ENCODE results near the gene HIRA. TPM values are rescaled to one million over a fixed set of nuclear protein-coding genes. Genes with fewer than 3 reads are reported as not detected.
"Not testable (repeated sequence)": the region's sequence is repeated elsewhere in the genome, so short reads cannot be mapped to it uniquely, and the experiment has no call there.

The HIRA gene
- total RNA-seq, 3 donors from 2014 or later, result 13.5 to 22.9 (median 18.4) TPM

- Histone ChIP-seq H3K27ac (no peak overlapping the region), H3K36me3 (peaks cover 6% of the 10 kb centered on the region), H3K4me1 (no peaks in the 10 kb centered on the region), H3K4me3 (no peak overlapping the region), H3K27me3 (no peaks in the 10 kb centered on the region), H3K9me3 (peaks cover 15 to 25% of the 10 kb centered on the region in 2 donors)
- DNase-seq (ENCODE audit: low spot score in 2 of 2), result no peak
- TF ChIP-seq, protein P1, sequence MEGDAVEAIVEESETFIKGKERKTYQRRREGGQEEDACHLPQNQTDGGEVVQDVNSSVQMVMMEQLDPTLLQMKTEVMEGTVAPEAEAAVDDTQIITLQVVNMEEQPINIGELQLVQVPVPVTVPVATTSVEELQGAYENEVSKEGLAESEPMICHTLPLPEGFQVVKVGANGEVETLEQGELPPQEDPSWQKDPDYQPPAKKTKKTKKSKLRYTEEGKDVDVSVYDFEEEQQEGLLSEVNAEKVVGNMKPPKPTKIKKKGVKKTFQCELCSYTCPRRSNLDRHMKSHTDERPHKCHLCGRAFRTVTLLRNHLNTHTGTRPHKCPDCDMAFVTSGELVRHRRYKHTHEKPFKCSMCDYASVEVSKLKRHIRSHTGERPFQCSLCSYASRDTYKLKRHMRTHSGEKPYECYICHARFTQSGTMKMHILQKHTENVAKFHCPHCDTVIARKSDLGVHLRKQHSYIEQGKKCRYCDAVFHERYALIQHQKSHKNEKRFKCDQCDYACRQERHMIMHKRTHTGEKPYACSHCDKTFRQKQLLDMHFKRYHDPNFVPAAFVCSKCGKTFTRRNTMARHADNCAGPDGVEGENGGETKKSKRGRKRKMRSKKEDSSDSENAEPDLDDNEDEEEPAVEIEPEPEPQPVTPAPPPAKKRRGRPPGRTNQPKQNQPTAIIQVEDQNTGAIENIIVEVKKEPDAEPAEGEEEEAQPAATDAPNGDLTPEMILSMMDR (IDR thresholded peaks at IDR 0.05), result no peak
- TF ChIP-seq POLR2A (IDR thresholded peaks at IDR 0.05) (no peak), POLR2AphosphoS5 (IDR thresholded peaks at IDR 0.05) (no peak)
- intact Hi-C loops (cut with DNase I; ENCODE audit: low total_unique reads), result no loop called here
Measured at GRCh38 chr22:19329454-19329853, 102.1 kb downstream of the HIRA start.

GRCh38 chr22:19325296-19325948 is 106.1 kb downstream of the HIRA start:
- Histone ChIP-seq H3K27ac (no peak overlapping the region), H3K27me3 (no peaks in the 10 kb centered on the region)

DNA sequence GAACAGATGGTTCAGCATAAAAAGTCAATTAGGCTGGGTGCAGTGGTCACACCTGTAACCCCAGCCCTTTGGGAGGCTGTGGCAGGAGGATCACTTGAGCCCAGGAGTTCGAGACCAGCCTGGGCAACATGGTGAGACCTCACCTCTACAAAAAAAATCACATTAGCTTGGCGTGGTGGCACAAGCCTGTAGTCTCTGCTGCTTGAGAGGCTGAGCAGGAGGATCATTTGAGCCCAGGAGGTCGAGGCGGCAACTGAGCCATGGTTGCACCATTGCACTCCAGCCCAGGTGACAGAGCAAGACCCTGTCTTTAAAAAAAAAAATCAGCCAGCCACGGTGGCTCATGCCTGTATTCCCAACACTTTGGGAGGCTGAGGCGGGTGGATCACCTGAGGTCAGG is 108.1 kb downstream of the HIRA start:
- DNase-seq (ENCODE audit: low spot score in 2 of 2); H3K36me3 ChIP-seq; H3K4me1 ChIP-seq; H3K27me3 ChIP-seq; H3K27ac ChIP-seq; H3K4me3 ChIP-seq; intact Hi-C loops (cut with DNase I; ENCODE audit: low total_unique reads): not testable (repeated sequence)
- H3K9me3 ChIP-seq, result peaks cover 12 to 14% of the 10 kb centered on the region in 2 donors

More at GRCh38 chr22:19325296-19325948, 106.1 kb downstream of the HIRA start:
- no peaks in the 10 kb centered on the region for H3K36me3 ChIP-seq
- no peak for DNase-seq (ENCODE audit: low spot score in 2 of 2)
- no peaks in the 10 kb centered on the region for H3K4me1 ChIP-seq
- peaks cover 11 to 12% of the 10 kb centered on the region in 2 donors for H3K9me3 ChIP-seq
- H3K4me3 ChIP-seq, result no peak overlapping the region
- TF ChIP-seq POLR2AphosphoS5 (IDR thresholded peaks at IDR 0.05), result no peak
- TF ChIP-seq, protein P1 (IDR thresholded peaks at IDR 0.05), result no peak
- TF ChIP-seq POLR2A (IDR thresholded peaks at IDR 0.05), result no peak
- intact Hi-C loops (cut with DNase I; ENCODE audit: low total_unique reads), result no loop called here

GRCh38 chr22:19321757-19322156 is 109.8 kb downstream of the HIRA start:
- no peak for DNase-seq (ENCODE audit: low spot score in 2 of 2)
- TF ChIP-seq POLR2A (IDR thresholded peaks at IDR 0.05) (no peak), POLR2AphosphoS5 (IDR thresholded peaks at IDR 0.05) (no peak)
- TF ChIP-seq, protein P1 (IDR thresholded peaks at IDR 0.05), result no peak
- no peaks in the 10 kb centered on the region for H3K4me1 ChIP-seq
- H3K4me3 ChIP-seq, result no peak overlapping the region
- H3K27ac ChIP-seq, result no peak overlapping the region
- H3K27me3 ChIP-seq, result no peaks in the 10 kb centered on the region
- intact Hi-C loops (cut with DNase I; ENCODE audit: low total_unique reads), result no loop called here
- peaks cover 18 to 21% of the 10 kb centered on the region in 2 donors for H3K9me3 ChIP-seq
- no peaks in the 10 kb centered on the region for H3K36me3 ChIP-seq

DNA sequence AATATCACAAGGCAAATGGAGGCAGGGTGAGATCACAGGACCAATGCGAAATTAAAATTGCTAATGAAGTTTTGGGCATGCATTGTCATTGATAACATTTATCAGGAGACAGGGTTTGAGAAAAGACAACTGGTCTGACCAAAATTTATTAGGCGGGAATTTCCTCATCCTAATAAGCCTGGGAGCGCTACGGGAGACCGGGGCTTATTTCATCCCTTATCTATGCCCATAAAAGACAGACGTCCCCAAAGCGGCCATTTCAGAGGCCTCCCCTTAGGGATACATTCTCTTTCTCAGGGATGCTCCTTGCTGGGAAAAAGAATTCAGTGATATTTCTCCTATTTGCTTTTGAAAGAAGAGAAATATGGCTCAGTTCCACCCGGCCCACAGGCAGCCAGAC is 111.4 kb downstream of the HIRA start:
- H3K9me3 ChIP-seq, result peaks cover 25 to 36% of the 10 kb centered on the region in 2 donors
- H3K4me1 ChIP-seq; H3K27me3 ChIP-seq; DNase-seq (ENCODE audit: low spot score in 2 of 2); H3K4me3 ChIP-seq; H3K27ac ChIP-seq; intact Hi-C loops (cut with DNase I; ENCODE audit: low total_unique reads); H3K36me3 ChIP-seq: not testable (repeated sequence)

DNA sequence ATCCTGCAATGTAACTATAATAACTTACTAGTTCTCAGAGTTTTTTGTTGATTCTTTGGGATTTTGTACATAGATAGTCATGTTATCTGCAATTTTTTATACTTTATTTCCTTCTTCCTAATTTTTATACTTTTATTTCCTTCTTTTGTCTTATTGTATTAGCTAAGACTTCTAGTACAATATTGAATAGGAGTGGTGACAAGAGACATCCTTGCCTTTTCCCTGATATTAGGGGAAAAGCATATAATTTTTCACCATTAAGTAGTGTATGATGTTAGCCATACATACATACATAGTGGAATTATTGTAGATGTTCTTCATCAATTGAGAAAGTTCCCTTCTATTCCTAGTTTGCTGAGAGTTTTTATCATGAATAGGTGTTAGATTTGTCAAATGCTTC is 112.3 kb downstream of the HIRA start:
- intact Hi-C loops (cut with DNase I; ENCODE audit: low total_unique reads), result no loop called here
- no peaks in the 10 kb centered on the region for H3K4me1 ChIP-seq
- no peak for DNase-seq (ENCODE audit: low spot score in 2 of 2)
- no peaks in the 10 kb centered on the region for H3K36me3 ChIP-seq
- no peak overlapping the region for H3K4me3 ChIP-seq
- H3K27me3 ChIP-seq, result no peaks in the 10 kb centered on the region
- TF ChIP-seq, protein P1 (IDR thresholded peaks at IDR 0.05), result no peak
- H3K27ac ChIP-seq, result no peak overlapping the region
- H3K9me3 ChIP-seq, result peaks cover 26 to 40% of the 10 kb centered on the region in 2 donors
